Liver (tissue), 3 donors: Measurements from ENCODE around the gene CYP11A1.

Experiments used
- CTCF ChIP-seq: fragments of 150-350 bp; IDR thresholded peaks from 2 replicates; pipeline ENCODE4 v1.5.1; 2017; ENCODE audit warnings: improper control_type of control experiment, low read depth, low read length; ENCODE audit not compliant: missing input control
- EGR1 ChIP-seq, 2 donors: IDR thresholded peaks; 2 replicates each; pipeline ENCODE4 v1.6.1; 2016 to 2018; ENCODE audit warnings: antibody characterized with exemption in 2 of 2, low read depth in 2 of 2
- RAD21 ChIP-seq, 2 donors: IDR thresholded peaks; 2 replicates each; pipeline ENCODE4 v1.6.1; 2016; ENCODE audit warnings: antibody characterized with exemption in 2 of 2, mild to moderate bottlenecking in 2 of 2
- REST ChIP-seq: IDR thresholded peaks from 2 replicates; pipeline ENCODE4 v1.6.1; 2016; ENCODE audit warnings: antibody characterized with exemption, mild to moderate bottlenecking
- TAF1 ChIP-seq: conservative IDR thresholded peaks from 2 replicates; pipeline ENCODE4 v1.6.1; 2016; ENCODE audit warnings: antibody characterized with exemption, mild to moderate bottlenecking
- YY1 ChIP-seq: IDR thresholded peaks from 2 replicates; pipeline ENCODE4 v1.6.1; 2016; ENCODE audit warnings: antibody characterized with exemption, mild to moderate bottlenecking
- donor health status: healthy.
- donor health status: healthy.

GRCh38 chr15:74392902-74393301, 25.5 kb upstream of the CYP11A1 start:
- TF ChIP-seq TAF1 (no peak), CTCF (no peak), REST (no peak), RAD21 (IDR thresholded peaks at IDR 0.05) (no peak), YY1 (no peak), EGR1 (IDR thresholded peaks at IDR 0.05; ENCODE audit: low read depth in 2 of 2) (no peak)
